RPMI8226 (cell line): ENCODE results near the gene ADISSP.

Source experiments
- DNase-seq: peaks from one replicate; pipeline ENCODE4 v3.0.0-alpha.2; 2015

Gene ADISSP

DNA sequence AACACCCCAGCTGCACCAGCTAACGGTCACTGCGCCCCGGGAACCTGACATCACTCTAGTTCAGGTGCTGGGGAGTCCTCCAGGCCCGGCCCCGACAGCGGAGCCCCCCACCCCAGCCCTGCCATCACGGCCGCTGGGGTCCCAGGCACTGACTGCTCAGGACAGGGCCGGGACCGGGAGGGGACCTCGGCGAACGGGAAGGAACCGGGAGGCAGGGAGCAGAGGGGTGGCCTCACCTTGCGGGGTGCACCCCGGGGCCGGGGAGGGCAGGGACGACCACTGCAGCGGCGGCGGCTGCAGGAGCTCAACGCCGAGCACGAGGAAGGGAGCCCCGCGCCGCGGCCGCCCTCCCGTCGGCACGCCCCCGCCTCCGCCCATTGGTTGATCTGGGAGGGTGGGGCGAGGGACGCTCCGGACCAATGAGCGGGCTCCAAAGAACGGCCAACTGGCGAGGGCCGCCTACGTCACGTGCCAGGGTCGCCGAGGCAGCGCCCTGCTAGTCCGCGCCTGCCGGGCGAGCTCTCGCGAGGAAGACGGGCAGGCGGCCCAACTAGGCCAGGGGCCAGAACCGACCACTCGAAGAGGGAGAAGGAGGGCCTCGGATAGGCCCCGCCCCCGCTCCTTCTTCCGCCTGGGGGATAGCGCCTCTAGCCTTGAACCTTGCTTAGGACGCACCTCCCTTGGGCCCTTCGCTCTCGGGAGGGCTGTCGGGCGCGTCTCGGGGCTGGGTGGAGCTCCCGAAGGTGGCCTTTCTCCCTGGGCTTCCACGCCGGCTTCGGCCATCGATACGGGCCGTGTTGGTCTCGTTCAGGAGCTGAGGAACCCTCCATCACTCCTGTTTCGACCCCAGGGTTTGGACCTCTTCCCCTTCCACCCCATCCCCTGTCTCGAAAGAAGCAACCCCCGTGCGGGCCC is at the start of gene ADISSP:
Gene ADISSP, minus strand, starts transcription at position 327 of the 915 bp plus-strand sequence. CDS start 7,653 bp downstream, outside the sequence.
- peak; percentile 99 for DNase-seq

DNA sequence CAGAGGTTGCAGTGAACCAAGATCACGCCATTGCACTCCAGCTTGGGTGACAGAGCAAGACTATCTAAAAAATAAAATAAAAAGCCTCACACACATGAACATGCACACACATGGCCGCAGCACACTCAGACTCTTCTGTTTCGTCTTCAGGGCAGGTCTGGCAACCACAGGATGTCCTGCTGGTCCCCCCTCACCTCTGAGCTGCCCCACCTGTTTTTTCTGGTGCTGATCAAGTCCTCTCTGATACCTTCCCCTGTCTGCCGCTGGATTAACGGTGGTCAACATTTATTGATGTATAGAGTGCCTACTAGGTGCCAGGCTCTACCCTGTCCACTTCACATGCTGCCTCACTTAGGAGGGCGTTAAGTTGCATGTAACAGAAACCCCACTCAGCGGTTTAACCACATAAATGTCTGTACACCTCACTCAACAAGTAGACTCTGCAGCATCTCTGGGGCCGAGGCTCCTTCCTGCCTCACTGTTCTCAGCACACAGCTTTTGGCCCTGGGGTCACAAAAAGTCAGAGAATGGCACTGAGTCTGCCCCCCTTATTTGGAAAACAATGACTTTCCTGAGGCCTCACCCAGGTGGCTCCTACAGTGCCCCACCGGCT is 48.3 kb upstream of the ADISSP start:
- DNase-seq = peak; percentile 12

DNA sequence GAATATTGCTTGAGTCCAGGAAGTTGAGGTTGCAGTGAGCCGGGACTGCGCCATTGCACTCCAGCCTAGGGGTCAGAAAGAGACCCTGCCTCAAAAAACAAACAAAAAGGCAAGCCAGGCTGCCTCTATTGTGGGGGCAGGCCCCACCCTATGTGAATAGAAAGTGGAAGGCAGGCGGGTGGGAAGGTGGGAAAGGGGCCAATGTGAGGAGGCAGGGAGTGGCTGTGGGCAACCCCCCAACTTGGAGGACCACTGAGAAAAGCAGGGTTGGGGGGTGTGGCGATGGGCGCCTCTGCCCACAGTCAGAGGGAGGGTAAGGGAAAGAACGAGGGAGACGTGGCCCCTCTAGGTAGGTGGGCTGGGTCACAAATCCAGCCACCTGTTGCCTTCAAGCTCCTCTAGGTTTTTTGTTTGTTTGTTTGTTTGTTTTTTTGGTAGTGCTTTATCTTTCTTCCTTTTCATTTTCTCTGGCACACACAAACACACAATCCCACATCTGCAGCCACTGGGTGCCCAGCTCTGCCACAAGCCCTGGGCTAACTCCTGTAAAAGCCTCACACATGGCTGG is 47.5 kb upstream of the ADISSP start:
- DNase-seq = no peak

DNA sequence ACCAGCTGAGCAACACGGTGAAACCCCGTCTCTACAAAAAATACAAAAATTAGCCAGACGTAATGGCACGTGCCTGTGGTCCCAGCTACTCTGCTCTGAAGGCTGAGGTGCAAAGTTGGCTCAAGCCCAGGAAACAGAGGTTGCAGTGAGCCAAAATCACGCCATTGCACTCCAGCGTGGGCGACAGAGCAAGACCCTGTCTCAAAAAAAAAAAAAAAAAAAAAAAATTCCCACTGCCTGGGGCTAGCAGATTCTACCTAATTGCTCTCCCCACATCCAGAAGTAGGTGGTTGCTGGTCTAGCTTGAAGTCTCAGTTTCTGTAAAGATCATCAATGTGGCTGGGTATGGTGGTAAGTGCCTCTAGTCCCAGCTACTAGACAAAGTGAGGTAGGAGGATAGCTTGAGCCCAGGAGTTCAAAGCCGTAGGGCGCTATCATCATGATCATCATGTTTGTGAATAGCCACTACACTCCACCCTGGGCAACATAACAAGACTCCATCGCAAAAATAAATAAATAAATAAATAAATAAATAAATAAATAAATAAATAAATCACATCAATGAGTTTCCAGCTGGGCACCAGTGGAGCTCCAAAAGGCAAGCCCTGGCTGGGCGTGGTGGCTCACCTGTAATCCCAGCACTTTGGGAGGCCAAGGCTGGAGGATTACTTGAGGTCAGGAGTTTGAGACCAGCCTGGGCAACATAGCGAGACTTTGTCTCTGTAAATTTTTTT is 46.5 kb upstream of the ADISSP start:
- no peak for DNase-seq

DNA sequence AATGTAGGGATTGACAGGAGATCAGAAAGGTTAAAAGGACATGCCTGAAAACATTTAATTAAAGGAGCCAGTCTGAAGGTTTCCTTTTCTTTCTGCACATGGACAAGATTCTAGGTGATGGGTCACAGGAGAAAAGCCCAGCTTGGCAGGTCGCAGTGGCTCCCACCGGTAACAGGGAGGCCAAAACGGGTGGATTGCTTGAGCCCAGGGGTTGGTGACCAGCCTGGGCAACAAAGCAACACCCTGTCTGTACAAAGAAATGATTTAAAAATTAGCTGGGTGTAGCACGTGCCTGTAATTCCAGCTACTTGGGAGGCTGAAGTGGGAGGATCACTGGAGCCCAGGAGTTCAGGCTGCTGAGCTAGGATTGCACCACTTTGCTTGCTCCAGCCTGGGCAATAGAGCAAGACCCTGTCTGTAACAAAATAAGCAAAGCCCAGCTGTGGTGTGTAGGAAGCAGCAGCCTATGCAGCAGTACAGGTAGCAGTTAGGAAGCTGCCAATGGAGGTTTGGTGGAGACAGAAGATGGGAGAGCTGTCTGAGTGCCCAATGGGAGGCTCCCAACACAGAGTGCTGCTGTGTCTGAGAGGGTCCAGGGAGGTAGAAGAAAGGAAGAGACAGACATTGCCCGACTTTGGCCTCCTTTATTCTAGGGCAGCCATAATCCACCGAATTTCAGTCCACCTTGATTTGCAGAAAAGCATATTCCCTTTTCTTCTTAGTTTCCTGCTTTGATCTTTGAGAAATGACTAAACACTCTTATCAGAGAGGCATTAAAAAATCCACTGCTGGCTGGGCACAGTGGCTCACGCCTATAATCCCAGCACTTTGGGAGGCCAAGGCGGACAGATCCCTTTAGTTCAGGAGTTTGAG is 45.7 kb upstream of the ADISSP start:
- DNase-seq = no peak

DNA sequence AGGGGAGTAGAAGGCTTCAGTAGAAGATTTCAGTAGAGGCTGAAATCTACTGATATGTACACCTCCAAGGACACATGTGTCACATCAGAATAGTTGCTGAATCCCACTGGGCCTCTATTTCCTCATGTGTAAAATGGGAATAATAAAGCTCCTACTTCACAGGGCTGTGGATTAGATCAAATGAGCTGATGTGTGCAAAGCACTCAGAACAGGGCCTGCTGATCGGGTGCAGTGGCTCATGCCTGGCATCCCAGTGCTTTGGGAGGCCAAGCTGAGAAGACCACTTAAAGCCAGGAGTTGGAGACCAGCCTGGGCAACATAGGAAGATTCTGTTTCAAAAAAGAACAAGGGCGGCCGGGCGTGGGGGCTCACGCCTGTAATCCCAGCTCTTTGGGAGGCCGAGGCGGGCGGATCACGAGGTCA is 44.7 kb upstream of the ADISSP start:
- no peak for DNase-seq

DNA sequence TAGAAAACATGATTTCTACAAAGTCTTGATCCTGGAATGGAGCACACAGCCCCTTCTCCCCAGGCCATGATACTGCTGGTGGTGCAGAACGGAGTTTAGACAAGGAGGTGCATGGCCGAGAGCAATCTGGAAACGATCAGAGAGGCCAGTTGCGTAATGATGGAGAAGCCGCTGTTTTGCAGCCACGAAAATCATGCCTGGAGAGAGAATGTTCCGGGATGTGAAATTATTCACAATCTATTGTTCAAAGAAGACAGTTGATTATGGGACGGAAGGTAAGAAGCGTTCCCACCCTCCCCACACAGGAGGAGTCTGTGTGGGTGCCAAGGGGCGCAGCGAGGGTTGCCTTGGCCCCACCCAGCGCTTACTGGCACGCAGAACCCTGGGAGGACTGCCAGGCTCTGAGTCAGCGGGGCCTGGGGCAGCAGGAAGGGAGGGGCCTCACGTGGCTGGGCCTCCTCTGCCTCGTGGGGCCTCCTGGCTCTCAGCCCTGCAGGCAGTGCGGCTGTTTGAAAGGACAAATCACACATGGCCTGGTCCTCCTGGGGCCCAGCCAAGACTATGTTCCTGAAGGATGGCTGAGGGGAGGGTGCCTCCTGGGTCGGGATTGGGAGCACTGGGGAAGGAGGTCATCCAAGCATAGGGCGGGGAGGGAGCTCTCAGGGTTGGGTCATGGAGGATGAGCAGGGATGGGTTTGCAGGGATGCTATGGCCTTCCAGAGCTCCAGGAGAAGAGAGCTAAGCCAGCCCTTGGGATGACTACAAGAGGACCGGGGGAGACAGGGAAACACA is 44.1 kb upstream of the ADISSP start:
- DNase-seq = peak; percentile 94

DNA sequence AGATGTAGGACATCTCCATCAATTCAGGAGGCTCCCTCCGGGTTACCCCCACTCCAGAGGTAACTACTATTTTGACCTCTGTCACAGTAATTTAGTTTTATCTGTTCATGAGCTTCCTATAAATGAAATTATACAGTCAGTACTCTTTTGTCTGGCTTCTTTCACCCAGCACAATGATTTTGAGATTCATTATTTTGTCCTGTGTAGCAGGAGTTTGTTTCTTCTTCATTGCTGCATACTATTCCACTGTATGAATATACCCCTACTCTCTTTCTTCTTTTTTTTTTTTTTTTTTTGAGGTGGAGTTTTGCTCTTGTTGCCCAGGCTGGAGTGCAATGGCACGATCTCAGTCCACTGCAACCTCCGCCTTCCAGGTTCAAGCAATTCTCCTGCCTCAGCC is 41.0 kb upstream of the ADISSP start:
- no peak for DNase-seq

DNA sequence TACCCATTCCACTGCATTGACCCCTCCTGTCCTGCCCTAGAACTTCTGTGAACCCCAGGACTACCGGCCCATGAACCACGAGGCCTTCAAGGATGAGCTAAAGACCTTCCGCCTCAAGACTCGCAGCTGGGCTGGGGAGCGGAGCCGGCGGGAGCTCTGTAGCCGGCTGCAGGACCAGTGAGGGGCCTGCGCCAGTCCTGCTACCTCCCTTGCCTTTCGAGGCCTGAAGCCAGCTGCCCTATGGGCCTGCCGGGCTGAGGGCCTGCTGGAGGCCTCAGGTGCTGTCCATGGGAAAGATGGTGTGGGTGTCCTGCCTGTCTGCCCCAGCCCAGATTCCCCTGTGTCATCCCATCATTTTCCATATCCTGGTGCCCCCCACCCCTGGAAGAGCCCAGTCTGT is 37.2 kb upstream of the ADISSP start:
- DNase-seq = no peak

DNA sequence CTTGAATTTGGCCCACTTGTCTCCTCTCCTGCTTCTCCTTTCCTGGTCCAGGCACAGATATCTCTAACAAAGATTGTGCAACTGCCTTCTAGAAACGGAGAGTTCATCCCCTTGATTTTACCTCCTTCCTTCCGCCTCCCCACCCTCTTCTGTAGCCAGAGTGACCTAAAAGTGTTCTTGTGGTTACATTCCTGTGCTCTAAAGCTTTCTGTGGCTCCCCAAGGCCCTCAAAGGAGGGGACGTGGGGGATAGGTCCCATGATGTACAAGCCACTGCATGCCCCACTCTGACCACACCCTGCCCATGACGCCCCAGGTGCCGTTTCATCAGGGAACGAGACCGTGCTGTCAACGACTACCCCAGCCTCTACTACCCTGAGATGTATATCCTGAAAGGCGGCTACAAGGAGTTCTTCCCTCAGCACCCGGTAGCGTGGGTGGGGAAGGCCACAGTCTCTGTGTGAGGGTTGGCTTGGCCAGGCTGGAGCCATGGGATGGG is 36.8 kb upstream of the ADISSP start:
- DNase-seq = no peak

DNA sequence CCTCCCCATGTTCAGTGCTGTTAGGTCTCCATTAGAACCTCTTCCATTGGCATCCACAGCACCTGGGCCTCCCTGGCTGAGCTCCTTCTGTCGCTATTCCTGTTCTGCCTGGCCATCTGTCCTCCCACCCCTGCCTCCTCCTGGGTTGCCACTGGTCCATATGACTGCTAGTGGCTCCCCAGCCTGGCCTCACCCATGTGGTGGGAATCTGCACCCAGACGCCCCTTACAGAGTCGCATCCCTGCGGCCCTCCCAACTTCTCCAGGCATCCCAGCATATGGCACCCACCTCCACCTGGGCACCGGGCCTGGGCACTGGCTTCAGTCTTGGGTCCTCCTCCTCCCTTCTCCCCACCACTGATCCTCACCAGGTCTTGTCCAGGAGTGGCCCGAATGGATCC is 36.3 kb upstream of the ADISSP start:
- DNase-seq = no peak

DNA sequence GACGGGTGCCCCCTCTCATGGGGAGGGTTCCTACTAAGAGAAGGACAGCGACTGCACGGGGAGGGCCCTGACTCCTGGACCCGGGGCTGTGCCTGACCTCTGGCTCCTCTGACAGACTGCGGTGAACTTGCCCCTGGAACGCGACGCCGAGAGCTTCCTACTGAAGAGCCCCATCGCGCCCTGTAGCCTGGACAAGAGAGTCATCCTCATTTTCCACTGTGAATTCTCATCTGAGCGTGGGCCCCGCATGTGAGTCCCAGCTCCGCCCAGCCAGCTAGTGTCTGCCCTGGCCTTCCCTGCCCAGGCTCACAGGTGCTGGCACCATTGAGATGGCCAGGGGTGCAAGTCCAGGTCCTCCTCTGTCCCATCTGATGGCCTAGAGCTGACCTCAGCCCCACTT is 35.7 kb upstream of the ADISSP start:
- no peak for DNase-seq

DNA sequence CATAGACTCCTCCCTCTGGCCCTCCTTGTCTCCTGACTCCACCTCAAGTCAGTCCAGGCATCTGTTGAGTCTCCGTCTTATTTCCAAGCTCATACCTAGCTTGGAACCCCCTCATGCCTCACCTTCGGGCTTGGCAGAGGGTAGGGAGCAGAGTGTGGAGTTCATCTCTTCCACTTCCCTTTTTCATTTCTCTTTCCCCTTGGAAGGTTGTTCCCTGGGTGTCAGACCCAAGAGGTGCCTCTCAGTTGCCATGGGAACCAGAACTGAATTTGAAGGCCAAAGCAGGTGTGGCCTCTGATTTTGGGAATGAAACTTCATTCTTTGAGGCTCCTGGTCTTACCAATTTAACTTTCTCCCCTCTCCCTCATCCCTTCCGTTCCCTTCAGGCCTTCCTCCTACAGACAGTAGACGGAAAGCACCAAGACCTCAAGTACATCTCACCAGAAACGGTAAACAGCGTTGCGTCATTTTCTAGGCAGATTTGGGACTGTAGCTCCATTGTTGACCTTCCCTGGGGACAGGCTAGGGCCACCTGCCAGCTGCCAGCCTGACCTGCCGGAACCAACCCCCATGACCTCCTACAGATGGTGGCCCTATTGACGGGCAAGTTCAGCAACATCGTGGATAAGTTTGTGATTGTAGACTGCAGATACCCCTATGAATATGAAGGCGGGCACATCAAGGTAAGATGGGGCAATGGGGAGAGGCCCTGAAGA is 35.1 kb upstream of the ADISSP start:
- no peak for DNase-seq

DNA sequence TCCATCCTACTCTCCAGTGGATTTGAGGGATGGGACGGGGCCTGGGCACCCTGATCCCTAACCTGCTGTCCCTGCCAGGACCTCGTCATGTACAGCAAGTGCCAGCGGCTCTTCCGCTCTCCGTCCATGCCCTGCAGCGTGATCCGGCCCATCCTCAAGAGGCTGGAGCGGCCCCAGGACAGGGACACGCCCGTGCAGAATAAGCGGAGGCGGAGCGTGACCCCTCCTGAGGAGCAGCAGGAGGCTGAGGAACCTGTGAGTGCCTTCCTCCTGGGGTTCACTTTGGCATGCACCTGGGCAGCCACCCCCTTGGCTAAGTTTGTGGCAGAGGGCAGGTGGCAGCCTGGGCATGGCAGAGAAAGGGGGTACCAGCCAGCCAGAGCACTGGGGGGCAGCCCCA is 34.3 kb upstream of the ADISSP start:
- no peak for DNase-seq

DNA sequence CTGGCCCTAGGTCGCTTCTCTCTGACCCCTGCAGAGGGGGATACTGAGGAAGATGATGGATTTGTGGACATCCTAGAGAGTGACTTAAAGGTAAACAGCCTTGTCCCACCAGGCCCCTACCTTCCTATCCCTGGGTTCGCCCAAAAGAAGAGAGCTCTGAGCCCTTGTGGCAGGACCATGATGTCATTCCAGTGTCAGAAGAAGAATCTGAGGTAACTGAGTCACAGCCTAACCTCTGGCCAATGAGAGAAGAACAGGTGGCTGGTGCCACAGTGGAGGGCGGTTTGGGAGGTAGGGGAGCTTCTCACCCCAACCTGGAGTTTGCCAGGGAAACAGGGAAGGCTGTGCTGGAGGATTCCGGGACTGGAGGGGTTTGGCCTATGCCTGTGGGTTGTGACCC is 33.7 kb upstream of the ADISSP start:
- DNase-seq = no peak

DNA sequence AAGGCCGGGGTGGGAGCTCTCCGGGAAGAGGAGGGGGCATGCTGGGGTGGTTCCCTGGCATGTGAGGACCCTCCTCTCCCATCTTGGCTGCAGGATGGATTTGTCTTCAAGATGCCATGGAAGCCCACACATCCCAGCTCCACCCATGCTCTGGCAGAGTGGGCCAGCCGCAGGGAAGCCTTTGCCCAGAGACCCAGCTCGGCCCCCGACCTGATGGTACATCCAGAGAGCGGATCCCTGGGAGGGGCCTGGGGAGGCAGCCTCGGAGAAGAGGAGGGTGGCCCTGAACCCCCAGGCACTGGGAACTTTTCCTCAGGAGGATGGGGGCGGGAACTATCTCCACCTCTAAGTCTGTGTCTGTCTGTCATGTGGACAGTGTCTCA is 33.3 kb upstream of the ADISSP start:
- DNase-seq = no peak

DNA sequence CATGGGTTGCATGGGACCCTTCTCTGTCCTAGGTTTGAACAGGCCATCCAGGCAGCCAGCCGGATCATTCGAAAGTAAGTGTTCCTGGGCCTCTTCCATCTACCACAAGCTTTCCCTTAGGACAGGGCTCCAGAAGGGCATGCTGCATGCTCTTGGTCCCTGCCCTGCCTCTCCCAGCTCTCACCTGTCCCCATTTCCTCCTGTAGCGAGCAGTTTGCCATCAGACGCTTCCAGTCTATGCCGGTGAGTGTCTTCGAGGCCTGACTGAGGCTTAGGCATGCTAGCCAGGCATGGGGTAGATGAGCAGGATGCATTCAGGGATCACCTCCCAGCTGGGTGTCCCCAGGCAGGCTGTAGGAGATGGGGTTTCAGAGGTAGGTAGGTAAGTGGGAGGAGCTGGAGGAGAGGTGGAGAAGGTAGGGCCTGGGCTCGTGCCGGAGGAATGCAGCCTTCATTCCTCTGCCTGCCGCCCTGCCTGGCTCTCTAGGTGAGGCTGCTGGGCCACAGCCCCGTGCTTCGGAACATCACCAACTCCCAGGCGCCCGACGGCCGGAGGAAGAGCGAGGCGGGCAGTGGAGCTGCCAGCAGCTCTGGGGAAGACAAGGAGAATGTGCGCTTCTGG is 32.8 kb upstream of the ADISSP start:
- DNase-seq = no peak

DNA sequence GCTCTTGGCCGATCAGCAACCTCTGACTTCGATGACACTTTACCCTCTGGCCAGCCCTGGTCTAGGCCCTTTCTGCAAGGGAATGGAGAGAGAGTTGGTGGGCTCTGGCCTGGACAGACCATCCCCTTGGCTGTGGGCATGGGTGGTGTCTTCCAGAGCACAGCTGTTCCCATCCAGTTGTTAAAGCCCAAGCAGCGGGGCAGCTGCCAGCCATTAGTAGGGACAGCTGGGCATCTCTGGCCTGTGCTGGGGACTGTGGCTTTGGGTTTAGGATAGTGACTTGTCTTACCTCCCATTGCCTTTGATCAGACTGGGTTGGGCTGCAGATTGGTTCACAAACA is 31.3 kb upstream of the ADISSP start:
- no peak for DNase-seq

DNA sequence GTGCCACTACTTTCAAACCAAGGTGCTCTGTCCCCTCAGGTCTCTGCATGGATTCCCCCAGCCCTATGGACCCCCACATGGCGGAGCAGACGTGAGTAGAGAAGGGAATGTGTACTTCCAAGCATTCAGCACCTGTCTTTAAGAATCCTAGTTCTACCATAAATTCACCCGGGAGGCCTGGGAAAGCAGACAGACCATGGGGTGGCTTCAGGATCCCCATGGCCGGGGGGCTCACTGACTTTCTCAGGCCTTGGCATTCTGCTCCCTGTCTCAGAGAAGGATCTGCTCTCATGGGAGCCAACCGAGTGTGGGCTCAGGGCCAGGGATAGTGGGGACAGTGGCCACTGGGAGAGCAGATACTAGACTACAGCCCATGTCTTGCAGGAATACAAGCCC is 30.8 kb upstream of the ADISSP start:
- DNase-seq = no peak
